ENCODE results near the gene KSR1. TPM values are rescaled to one million over a fixed set of nuclear protein-coding genes. Genes with fewer than 3 reads are reported as not detected.

KSR1 gene
- total RNA-seq, 1 experiment from 2014 or later, result 4.5 TPM

DNA sequence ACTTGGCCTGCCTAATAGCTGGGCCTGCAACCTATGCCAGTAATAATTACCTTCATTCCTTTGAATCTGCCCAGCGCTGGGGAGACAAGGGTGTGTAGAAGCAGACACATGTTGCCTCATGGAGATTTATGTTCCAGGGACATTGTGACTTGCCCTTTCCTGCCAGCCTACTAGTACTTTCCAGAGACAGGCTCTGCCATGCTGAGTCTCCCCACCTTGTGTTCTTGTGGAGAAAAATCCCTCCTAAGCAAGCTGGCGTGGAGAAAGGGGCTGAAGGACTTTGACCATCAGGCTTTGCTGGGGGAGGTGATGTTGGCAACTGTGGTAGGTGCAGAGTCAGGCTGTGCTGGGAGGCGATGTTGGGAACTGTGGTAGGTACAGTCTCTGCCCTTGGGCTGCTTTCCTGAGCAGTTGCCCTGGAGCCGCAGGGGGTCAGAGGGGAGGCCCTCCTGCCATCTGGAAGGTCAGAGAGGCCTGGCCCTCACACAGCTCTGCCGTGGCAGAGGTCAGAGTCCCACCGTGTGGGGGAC lies 4.0 kb downstream of the KSR1 start:
- H3K4me3 Mint-ChIP-seq (ENCODE audit: low read depth, unreplicated experiment), result no peak overlapping the region
- no TSS peak for BruUV-seq (replicated peaks)
- no peak overlapping the region for H3K27ac Mint-ChIP-seq (ENCODE audit: unreplicated experiment)
- CTCF ChIA-PET, result no interaction called here
- peaks cover 35% of the 10 kb centered on the region for H3K27me3 Mint-ChIP-seq (ENCODE audit: unreplicated experiment)
- no peak for DNase-seq
- peaks cover 12% of the 10 kb centered on the region for H3K4me1 Mint-ChIP-seq (ENCODE audit: low read depth, unreplicated experiment)
- no peaks in the 10 kb centered on the region for H3K9me3 Mint-ChIP-seq (ENCODE audit: low read depth, unreplicated experiment)
- peaks cover 13% of the 10 kb centered on the region for H3K36me3 Mint-ChIP-seq (ENCODE audit: insufficient read depth, unreplicated experiment)
- intact Hi-C loops (cut with micrococcal nuclease; ENCODE audit: unreplicated experiment), result no loop called here
- TF ChIP-seq, protein P1, sequence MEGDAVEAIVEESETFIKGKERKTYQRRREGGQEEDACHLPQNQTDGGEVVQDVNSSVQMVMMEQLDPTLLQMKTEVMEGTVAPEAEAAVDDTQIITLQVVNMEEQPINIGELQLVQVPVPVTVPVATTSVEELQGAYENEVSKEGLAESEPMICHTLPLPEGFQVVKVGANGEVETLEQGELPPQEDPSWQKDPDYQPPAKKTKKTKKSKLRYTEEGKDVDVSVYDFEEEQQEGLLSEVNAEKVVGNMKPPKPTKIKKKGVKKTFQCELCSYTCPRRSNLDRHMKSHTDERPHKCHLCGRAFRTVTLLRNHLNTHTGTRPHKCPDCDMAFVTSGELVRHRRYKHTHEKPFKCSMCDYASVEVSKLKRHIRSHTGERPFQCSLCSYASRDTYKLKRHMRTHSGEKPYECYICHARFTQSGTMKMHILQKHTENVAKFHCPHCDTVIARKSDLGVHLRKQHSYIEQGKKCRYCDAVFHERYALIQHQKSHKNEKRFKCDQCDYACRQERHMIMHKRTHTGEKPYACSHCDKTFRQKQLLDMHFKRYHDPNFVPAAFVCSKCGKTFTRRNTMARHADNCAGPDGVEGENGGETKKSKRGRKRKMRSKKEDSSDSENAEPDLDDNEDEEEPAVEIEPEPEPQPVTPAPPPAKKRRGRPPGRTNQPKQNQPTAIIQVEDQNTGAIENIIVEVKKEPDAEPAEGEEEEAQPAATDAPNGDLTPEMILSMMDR (IDR thresholded peaks at IDR 0.05; ENCODE audit: unreplicated experiment), result no peak

DNA sequence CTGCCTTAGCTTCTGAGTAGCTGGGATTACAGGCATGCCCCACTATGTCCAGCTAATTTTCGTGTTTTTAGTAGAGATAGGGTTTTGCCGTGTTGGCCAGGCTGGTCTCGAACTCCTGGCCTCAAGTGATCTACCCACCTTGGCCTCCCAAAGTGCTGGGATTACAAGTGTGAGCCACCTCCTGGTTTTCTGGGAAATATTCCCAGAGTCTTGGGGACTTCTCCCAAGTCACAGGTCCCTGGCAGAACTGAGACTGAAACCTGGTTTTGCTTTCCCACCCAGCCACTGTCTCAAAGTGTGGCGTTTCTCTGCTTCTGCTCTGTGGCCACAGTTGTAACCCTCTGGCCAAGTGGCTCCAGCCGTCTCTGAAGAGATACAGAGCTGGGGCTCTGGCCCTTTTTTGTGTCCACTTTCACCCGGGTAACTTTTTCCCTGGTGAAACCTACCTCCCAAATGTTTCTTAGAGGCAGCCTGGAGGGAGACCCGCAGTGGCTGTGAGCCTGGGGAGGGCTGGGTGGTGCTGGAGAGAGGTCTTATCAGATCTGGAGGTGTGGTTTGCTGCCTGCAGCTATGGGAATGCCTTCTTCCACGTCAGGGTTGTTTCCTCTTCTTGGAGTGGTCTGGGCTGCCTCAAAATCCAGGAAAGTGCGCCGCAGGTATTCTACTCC lies 5.1 kb downstream of the KSR1 start:
- Mint-ChIP-seq H3K4me3 (ENCODE audit: low read depth, unreplicated experiment) (no peak overlapping the region), H3K9me3 (ENCODE audit: low read depth, unreplicated experiment) (no peaks in the 10 kb centered on the region), H3K4me1 (ENCODE audit: low read depth, unreplicated experiment) (peaks cover 7% of the 10 kb centered on the region), H3K27me3 (ENCODE audit: unreplicated experiment) (peaks cover 30% of the 10 kb centered on the region), H3K36me3 (ENCODE audit: insufficient read depth, unreplicated experiment) (peaks cover 11% of the 10 kb centered on the region), H3K27ac (ENCODE audit: unreplicated experiment) (no peak overlapping the region)
- no TSS peak for BruUV-seq (replicated peaks)
- CTCF ChIA-PET, result no interaction called here
- intact Hi-C loops (cut with micrococcal nuclease; ENCODE audit: unreplicated experiment), result no loop called here
- TF ChIP-seq, protein P1 (IDR thresholded peaks at IDR 0.05; ENCODE audit: unreplicated experiment), result no peak
- no peak for DNase-seq

DNA sequence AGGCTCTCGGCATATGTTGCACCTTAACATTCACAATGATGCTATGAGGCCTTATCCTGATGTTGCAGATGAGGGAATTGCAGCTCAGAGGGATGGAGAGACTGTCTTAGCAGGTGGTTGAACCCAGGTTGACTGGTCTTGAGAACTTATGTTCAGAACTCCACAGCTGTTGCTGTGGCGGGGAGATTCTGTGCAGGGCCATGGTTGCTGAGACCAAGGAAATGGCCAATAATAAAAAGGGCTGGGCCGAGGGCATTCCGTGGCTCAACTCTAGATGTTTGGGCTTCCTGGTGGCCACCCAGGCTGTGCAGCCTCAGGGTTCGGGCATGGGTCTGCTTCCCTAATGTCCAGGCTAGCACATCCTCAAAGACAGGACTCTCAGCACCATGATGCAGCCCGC lies 5.9 kb downstream of the KSR1 start:
- no peak for DNase-seq
- CTCF ChIA-PET, result interaction anchor here (0.6 kb wide), 1 partner anchor 11 kb away, joined by 3 read pairs; no protein-coding TSS in a partner anchor
- no peak overlapping the region for H3K27ac Mint-ChIP-seq (ENCODE audit: unreplicated experiment)
- TF ChIP-seq, protein P1 (IDR thresholded peaks at IDR 0.05; ENCODE audit: unreplicated experiment), result no peak
- H3K4me3 Mint-ChIP-seq (ENCODE audit: low read depth, unreplicated experiment), result no peak overlapping the region
- H3K36me3 Mint-ChIP-seq (ENCODE audit: insufficient read depth, unreplicated experiment), result peaks cover 3% of the 10 kb centered on the region
- BruUV-seq (replicated peaks), result no TSS peak
- peaks cover 5% of the 10 kb centered on the region for H3K4me1 Mint-ChIP-seq (ENCODE audit: low read depth, unreplicated experiment)
- H3K27me3 Mint-ChIP-seq (ENCODE audit: unreplicated experiment), result peaks cover 25% of the 10 kb centered on the region
- intact Hi-C loops (cut with micrococcal nuclease; ENCODE audit: unreplicated experiment), result no loop called here
- no peaks in the 10 kb centered on the region for H3K9me3 Mint-ChIP-seq (ENCODE audit: low read depth, unreplicated experiment)

DNA sequence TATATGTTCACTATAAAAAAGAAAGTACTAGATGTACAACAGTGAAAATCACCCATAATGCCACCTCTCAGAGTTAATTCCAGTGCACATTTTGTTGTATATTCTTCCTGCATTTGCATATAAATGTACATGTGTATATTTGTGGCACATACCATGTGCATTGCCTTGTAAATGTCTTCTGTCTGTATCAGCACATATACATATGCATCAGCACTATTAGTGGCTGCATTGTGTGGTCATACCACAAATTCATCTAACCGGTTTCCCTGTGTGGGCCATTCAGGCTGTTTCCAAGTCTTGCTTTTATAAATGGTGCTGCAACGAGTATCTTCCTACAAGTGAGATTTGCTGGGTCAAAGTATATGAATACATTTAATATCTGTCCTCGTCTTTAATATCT lies 6.5 kb downstream of the KSR1 start:
- TF ChIP-seq, protein P1 (IDR thresholded peaks at IDR 0.05; ENCODE audit: unreplicated experiment), result no peak
- intact Hi-C loops (cut with micrococcal nuclease; ENCODE audit: unreplicated experiment), result no loop called here
- Mint-ChIP-seq H3K9me3 (ENCODE audit: low read depth, unreplicated experiment) (no peaks in the 10 kb centered on the region), H3K4me1 (ENCODE audit: low read depth, unreplicated experiment) (no peaks in the 10 kb centered on the region), H3K27ac (ENCODE audit: unreplicated experiment) (no peak overlapping the region), H3K36me3 (ENCODE audit: insufficient read depth, unreplicated experiment) (no peaks in the 10 kb centered on the region), H3K27me3 (ENCODE audit: unreplicated experiment) (peaks cover 20% of the 10 kb centered on the region), H3K4me3 (ENCODE audit: low read depth, unreplicated experiment) (no peak overlapping the region)
- no TSS peak for BruUV-seq (replicated peaks)
- DNase-seq, result no peak
- CTCF ChIA-PET, result no interaction called here
